ENCODE measurements around the gene AIG1. TPM values are rescaled to one million over a fixed set of nuclear protein-coding genes. Genes with fewer than 3 reads are reported as not detected.

Gene AIG1
- total and polyA plus RNA-seq, 2 of the 4 experiments (the other 2 are of a cell fraction) = 21.3 to 27.1 TPM

- intact Hi-C loops (cut with micrococcal nuclease) (no loop called here), in situ Hi-C loops (cut with MboI; ENCODE audit: low sequenced_read_pairs) (no loop called here), dilution Hi-C loops (cut with HindIII; ENCODE audit: low sequenced_read_pairs, unreplicated experiment) (no loop called here)
- Histone ChIP-seq H3K27me3 (ENCODE audit: control insufficient read depth, insufficient read depth, low read length) (no peaks in the 10 kb centered on the region), H2BK5ac (ENCODE audit: low read depth, low read length, poor library complexity, severe bottlenecking) (no peak overlapping the region), H2AK9ac (replicated peaks; ENCODE audit: low read depth, low read length, poor library complexity) (no peak overlapping the region), H3K9ac (ENCODE audit: low read depth, low read length) (no peak overlapping the region), H2AFZ (replicated peaks; ENCODE audit: low read length, poor library complexity) (no peak overlapping the region), H3K4me3 (ENCODE audit: insufficient read depth, low read depth, low read length) (no peak overlapping the region), H4K91ac (ENCODE audit: insufficient read depth, low read depth, low read length) (no peak overlapping the region), H3K9me1 (ENCODE audit: insufficient read depth, low read length) (0 out of 2 replicates have a peak, but pooled peaks cover 2% of the 10 kb centered on the region), H4K20me1 (ENCODE audit: insufficient read depth, low read length) (no peaks in the 10 kb centered on the region), H3K79me1 (ENCODE audit: low read depth in 1 of 2, low read length in 2 of 2) (no peaks in the 10 kb centered on the region), H2AK5ac (ENCODE audit: low read depth, low read length) (no peak overlapping the region), H3K27ac (ENCODE audit: insufficient read depth, low read length) (no peak overlapping the region), H3K4me2 (ENCODE audit: low read depth, low read length) (no peak overlapping the region), H3K36me3 (ENCODE audit: control insufficient read depth, insufficient read depth, low read length) (no peaks in the 10 kb centered on the region), H3K9me3 (ENCODE audit: control insufficient read depth, insufficient read depth, low read length) (no peaks in the 10 kb centered on the region), H3K14ac (replicated peaks; ENCODE audit: low read depth, low read length) (no peak overlapping the region), H2BK15ac (ENCODE audit: low read depth, low read length) (no peak overlapping the region), H3K4me1 (ENCODE audit: control insufficient read depth, insufficient read depth, low read length) (peaks cover 4% of the 10 kb centered on the region; the same call in 1 of the 2 replicates), H3K4ac (ENCODE audit: low read depth, low read length) (no peak overlapping the region), H2BK120ac (ENCODE audit: low read depth, low read length) (no peak overlapping the region), H3K18ac (ENCODE audit: low read depth, low read length) (no peak overlapping the region), H3K23ac (ENCODE audit: low read depth, low read length) (no peak overlapping the region), H3K56ac (ENCODE audit: extremely low read depth, insufficient read depth, low read length) (no peak overlapping the region), H4K5ac (ENCODE audit: low read depth, low read length) (no peak overlapping the region), H4K8ac (ENCODE audit: low read depth in 2 of 2, low read length in 2 of 2) (no peak overlapping the region), H2BK20ac (ENCODE audit: low read depth, low read length) (no peak overlapping the region)
- CTCF ChIA-PET = no interaction called here
- WGBS, 2 experiments (ENCODE audit: extremely low coverage in 2 of 2, insufficient read length in 1 of 2) = 73% methylated on average over 2 of the region's 4 CpGs; no CpG with 5 or more reads in 1 of the 2 experiments
- BruUV-seq (replicated peaks) = no TSS peak
- ATAC-seq (ENCODE audit: low read depth) (no peak), DNase-seq (no peak)
- POLR2A ChIA-PET (ENCODE audit: unreplicated experiment) = no interaction called here
- TF ChIP-seq ELK1 (IDR thresholded peaks at IDR 0.05; ENCODE audit: borderline replicate concordance, low read depth, low read length) (no peak), RCOR1 (IDR thresholded peaks at IDR 0.05; ENCODE audit: insufficient replicate concordance, low read length) (no peak), MAZ (IDR thresholded peaks at IDR 0.05; ENCODE audit: borderline replicate concordance, low read depth, low read length) (no peak), CTCF (conservative IDR thresholded peaks at IDR 0.05; ENCODE audit: low read depth, low read length) (no peak), CHD1 (IDR thresholded peaks at IDR 0.05; ENCODE audit: low read depth, low read length) (no peak), NFE2L2 (IDR thresholded peaks at IDR 0.05; ENCODE audit: low read depth, low read length) (no peak), MXI1 (IDR thresholded peaks at IDR 0.05; ENCODE audit: borderline replicate concordance, low read depth, low read length) (no peak), CEBPB (IDR thresholded peaks at IDR 0.05; ENCODE audit: low read depth, low read length) (no peak), RAD21 (IDR thresholded peaks at IDR 0.05; ENCODE audit: low read length) (no peak), RFX5 (IDR thresholded peaks at IDR 0.05; ENCODE audit: low read depth, low read length) (no peak), FOS (IDR thresholded peaks at IDR 0.05; ENCODE audit: low read depth, low read length) (no peak), BHLHE40 (IDR thresholded peaks at IDR 0.05; ENCODE audit: low read depth, low read length) (no peak), SMC3 (IDR thresholded peaks at IDR 0.05; ENCODE audit: low read depth, low read length) (no peak), MAFK (IDR thresholded peaks at IDR 0.05; ENCODE audit: low read depth, low read length) (no peak)
These were observed 187.7 kb downstream of the AIG1 start for GRCh38 chr6:143248359-143248758.
